ENCODE data around the gene DSTN.
A peak's percentile ranks its signal among the peaks of the same experiment; 100 is the strongest.

Gene DSTN

GRCh38 chr20:17534077-17534476 is 35.8 kb upstream of the DSTN start:
- ATAC-seq: no peak
- no peak for TF ChIP-seq ZNF565 (CRISPR knock-in tag; conservative IDR thresholded peaks at IDR 0.05; ENCODE audit: low read depth)
- TF ChIP-seq, protein P1, sequence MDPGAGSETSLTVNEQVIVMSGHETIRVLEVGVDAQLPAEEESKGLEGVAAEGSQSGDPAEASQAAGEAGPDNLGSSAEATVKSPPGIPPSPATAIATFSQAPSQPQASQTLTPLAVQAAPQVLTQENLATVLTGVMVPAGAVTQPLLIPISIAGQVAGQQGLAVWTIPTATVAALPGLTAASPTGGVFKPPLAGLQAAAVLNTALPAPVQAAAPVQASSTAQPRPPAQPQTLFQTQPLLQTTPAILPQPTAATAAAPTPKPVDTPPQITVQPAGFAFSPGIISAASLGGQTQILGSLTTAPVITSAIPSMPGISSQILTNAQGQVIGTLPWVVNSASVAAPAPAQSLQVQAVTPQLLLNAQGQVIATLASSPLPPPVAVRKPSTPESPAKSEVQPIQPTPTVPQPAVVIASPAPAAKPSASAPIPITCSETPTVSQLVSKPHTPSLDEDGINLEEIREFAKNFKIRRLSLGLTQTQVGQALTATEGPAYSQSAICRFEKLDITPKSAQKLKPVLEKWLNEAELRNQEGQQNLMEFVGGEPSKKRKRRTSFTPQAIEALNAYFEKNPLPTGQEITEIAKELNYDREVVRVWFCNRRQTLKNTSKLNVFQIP (CRISPR knock-in tag; IDR thresholded peaks at IDR 0.05; ENCODE audit: borderline replicate concordance, low read depth): no peak
- TF ChIP-seq BACH2 (CRISPR knock-in tag; IDR thresholded peaks at IDR 0.05; ENCODE audit: borderline replicate concordance): no peak
- TF ChIP-seq RARB (CRISPR knock-in tag; IDR thresholded peaks at IDR 0.05): no peak
- TF ChIP-seq ZC3H10 (CRISPR knock-in tag; IDR thresholded peaks at IDR 0.05): no peak
- no peak for TF ChIP-seq ISL1 (CRISPR knock-in tag; IDR thresholded peaks at IDR 0.05)
- TF ChIP-seq, protein P2, sequence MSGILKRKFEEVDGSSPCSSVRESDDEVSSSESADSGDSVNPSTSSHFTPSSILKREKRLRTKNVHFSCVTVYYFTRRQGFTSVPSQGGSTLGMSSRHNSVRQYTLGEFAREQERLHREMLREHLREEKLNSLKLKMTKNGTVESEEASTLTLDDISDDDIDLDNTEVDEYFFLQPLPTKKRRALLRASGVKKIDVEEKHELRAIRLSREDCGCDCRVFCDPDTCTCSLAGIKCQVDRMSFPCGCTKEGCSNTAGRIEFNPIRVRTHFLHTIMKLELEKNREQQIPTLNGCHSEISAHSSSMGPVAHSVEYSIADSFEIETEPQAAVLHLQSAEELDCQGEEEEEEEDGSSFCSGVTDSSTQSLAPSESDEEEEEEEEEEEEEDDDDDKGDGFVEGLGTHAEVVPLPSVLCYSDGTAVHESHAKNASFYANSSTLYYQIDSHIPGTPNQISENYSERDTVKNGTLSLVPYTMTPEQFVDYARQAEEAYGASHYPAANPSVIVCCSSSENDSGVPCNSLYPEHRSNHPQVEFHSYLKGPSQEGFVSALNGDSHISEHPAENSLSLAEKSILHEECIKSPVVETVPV (CRISPR knock-in tag; IDR thresholded peaks at IDR 0.05): no peak

DNA sequence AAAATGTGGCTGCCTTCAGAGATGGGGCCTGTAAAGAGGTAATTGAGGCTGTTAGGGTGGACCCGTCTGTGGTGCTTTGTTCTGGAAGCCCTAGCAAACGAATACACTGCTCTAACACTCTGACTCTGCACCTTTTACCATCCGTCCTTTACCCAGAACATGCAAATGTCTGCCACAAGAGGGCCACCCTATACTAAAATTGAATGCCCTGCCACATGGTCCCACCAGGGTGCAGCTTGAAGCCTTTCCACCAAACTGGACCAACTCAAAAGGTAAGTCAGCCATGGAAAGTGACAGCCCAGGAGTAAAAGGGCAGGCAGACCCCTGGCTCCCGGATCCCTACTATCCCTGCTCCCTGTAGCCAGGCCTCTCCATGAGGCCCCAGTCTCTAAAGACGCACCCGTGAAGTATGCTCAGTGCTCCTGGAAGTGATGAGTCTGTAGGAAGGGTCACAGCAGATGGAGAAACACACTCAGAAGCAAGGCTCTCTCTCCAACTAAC is 32.9 kb upstream of the DSTN start:
- ATAC-seq: peak; percentile 100
- TF ChIP-seq CSDC2 (CRISPR knock-in tag; IDR thresholded peaks at IDR 0.05): no peak
- no peak for TF ChIP-seq ZNF565 (CRISPR knock-in tag; conservative IDR thresholded peaks at IDR 0.05; ENCODE audit: low read depth)
- TF ChIP-seq OSR1 (CRISPR knock-in tag; IDR thresholded peaks at IDR 0.05): no peak
- no peak for TF ChIP-seq ZC3H10 (CRISPR knock-in tag; IDR thresholded peaks at IDR 0.05)
- TF ChIP-seq ESRRG (CRISPR knock-in tag; IDR thresholded peaks at IDR 0.05): no peak

DNA sequence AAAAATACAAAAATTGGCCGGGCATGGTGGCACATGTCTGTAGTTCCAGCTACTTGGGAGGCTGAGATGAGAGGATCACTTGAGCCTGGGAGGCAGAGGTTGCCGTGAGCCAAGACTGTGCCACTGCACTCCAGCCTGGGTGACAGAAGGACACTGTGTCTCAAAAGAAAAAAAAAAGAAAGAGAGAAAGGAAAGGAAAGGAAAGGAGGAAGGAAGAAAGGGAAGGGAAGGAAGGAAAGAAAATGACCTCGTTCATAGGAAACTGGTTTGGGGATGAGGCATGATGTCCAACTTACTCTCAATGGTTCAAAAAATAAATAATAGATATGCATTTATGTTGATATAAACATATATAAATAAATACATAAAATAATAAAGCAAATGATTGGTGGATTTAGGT is 31.9 kb upstream of the DSTN start:
- TF ChIP-seq ESRRG (CRISPR knock-in tag; IDR thresholded peaks at IDR 0.05): no peak
- TF ChIP-seq, protein P2 (CRISPR knock-in tag; IDR thresholded peaks at IDR 0.05): no peak
- TF ChIP-seq BACH2 (CRISPR knock-in tag; IDR thresholded peaks at IDR 0.05; ENCODE audit: borderline replicate concordance): no peak
- no peak for TF ChIP-seq SNAI2 (CRISPR knock-in tag; IDR thresholded peaks at IDR 0.05)
- TF ChIP-seq ZNF70 (CRISPR knock-in tag; IDR thresholded peaks at IDR 0.05): no peak
- TF ChIP-seq TCF4 (CRISPR knock-in tag; IDR thresholded peaks at IDR 0.05; ENCODE audit: borderline replicate concordance): no peak
- ATAC-seq: no peak

GRCh38 chr20:17538517-17539170 is 31.2 kb upstream of the DSTN start:
- no peak for ATAC-seq
- TF ChIP-seq ZNF70 (CRISPR knock-in tag; IDR thresholded peaks at IDR 0.05): no peak
- TF ChIP-seq ZNF8 (CRISPR knock-in tag; IDR thresholded peaks at IDR 0.05): peak; percentile 42; the same call in 1 of the 2 replicates
- no peak for TF ChIP-seq PPARA (CRISPR knock-in tag; IDR thresholded peaks at IDR 0.05; ENCODE audit: borderline replicate concordance)

- ATAC-seq: no peak
- no peak for TF ChIP-seq ZC3H10 (CRISPR knock-in tag; IDR thresholded peaks at IDR 0.05)
- TF ChIP-seq, protein P1 (CRISPR knock-in tag; IDR thresholded peaks at IDR 0.05; ENCODE audit: borderline replicate concordance, low read depth): no peak
Observed at GRCh38 chr20:17541596-17541995, 28.3 kb upstream of the DSTN start.

DNA sequence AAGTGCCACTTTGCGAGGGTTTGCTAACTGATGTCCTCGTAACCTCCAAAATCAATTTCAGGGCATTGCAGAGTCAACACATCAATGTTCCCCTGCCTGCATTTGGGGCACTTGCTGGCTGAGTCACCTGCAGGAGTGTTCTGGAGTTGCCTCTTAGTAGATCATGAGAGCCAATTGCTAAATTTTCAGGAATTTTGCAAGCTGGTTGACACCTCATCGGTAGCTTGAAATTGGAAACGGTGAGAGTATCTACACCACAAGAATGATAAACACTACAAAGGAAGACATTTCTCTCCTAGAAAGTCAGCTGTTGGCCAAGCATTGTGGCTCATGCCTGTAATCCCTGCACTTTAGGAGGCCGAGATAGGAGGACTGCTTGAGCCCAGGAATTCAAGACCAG is 27.9 kb upstream of the DSTN start:
- no peak for ATAC-seq
- TF ChIP-seq ZNF565 (CRISPR knock-in tag; conservative IDR thresholded peaks at IDR 0.05; ENCODE audit: low read depth): no peak
- no peak for TF ChIP-seq GLIS3 (CRISPR knock-in tag; IDR thresholded peaks at IDR 0.05)
- TF ChIP-seq ESRRG (CRISPR knock-in tag; IDR thresholded peaks at IDR 0.05): no peak
- TF ChIP-seq, protein P1 (CRISPR knock-in tag; IDR thresholded peaks at IDR 0.05; ENCODE audit: borderline replicate concordance, low read depth): no peak
- TF ChIP-seq OSR1 (CRISPR knock-in tag; IDR thresholded peaks at IDR 0.05): no peak
- no peak for TF ChIP-seq ZFP3 (CRISPR knock-in tag; IDR thresholded peaks at IDR 0.05)
- TF ChIP-seq ZNF8 (CRISPR knock-in tag; IDR thresholded peaks at IDR 0.05): no peak
- no peak for TF ChIP-seq ZFP30 (CRISPR knock-in tag; IDR thresholded peaks at IDR 0.05)
- no peak for TF ChIP-seq ARNTL (CRISPR knock-in tag; IDR thresholded peaks at IDR 0.05; ENCODE audit: borderline replicate concordance, low read depth)
- TF ChIP-seq ZNF70 (CRISPR knock-in tag; IDR thresholded peaks at IDR 0.05): no peak
- no peak for TF ChIP-seq ISL1 (CRISPR knock-in tag; IDR thresholded peaks at IDR 0.05)
- TF ChIP-seq TCF4 (CRISPR knock-in tag; IDR thresholded peaks at IDR 0.05; ENCODE audit: borderline replicate concordance): no peak
- TF ChIP-seq TOX (CRISPR knock-in tag; IDR thresholded peaks at IDR 0.05; ENCODE audit: borderline replicate concordance): no peak
- TF ChIP-seq, protein P3, sequence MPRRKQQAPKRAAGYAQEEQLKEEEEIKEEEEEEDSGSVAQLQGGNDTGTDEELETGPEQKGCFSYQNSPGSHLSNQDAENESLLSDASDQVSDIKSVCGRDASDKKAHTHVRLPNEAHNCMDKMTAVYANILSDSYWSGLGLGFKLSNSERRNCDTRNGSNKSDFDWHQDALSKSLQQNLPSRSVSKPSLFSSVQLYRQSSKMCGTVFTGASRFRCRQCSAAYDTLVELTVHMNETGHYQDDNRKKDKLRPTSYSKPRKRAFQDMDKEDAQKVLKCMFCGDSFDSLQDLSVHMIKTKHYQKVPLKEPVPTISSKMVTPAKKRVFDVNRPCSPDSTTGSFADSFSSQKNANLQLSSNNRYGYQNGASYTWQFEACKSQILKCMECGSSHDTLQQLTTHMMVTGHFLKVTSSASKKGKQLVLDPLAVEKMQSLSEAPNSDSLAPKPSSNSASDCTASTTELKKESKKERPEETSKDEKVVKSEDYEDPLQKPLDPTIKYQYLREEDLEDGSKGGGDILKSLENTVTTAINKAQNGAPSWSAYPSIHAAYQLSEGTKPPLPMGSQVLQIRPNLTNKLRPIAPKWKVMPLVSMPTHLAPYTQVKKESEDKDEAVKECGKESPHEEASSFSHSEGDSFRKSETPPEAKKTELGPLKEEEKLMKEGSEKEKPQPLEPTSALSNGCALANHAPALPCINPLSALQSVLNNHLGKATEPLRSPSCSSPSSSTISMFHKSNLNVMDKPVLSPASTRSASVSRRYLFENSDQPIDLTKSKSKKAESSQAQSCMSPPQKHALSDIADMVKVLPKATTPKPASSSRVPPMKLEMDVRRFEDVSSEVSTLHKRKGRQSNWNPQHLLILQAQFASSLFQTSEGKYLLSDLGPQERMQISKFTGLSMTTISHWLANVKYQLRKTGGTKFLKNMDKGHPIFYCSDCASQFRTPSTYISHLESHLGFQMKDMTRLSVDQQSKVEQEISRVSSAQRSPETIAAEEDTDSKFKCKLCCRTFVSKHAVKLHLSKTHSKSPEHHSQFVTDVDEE (CRISPR knock-in tag; IDR thresholded peaks at IDR 0.05): no peak
